GM12875 (cell line): ENCODE data around the gene EIF4G1.

ENCODE experiments used
- H3K4me3 ChIP-seq: one replicate; pipeline ENCODE4 v1.5.1; 2011; ENCODE audit warnings: low read depth, low read length, control low read depth
- TF ChIP-seq, protein P1 (sequence below): IDR thresholded peaks from 2 replicates; pipeline ENCODE4 v1.5.1; 2011; ENCODE audit warnings: low read depth, mild to moderate bottlenecking, control low read depth, inconsistent platforms, low read length, moderate library complexity, borderline replicate concordance; ENCODE audit not compliant: insufficient read depth

EIF4G1 gene

GRCh38 chr3:184368586-184369183 lies 54.3 kb downstream of the EIF4G1 start:
- TF ChIP-seq, protein P1, sequence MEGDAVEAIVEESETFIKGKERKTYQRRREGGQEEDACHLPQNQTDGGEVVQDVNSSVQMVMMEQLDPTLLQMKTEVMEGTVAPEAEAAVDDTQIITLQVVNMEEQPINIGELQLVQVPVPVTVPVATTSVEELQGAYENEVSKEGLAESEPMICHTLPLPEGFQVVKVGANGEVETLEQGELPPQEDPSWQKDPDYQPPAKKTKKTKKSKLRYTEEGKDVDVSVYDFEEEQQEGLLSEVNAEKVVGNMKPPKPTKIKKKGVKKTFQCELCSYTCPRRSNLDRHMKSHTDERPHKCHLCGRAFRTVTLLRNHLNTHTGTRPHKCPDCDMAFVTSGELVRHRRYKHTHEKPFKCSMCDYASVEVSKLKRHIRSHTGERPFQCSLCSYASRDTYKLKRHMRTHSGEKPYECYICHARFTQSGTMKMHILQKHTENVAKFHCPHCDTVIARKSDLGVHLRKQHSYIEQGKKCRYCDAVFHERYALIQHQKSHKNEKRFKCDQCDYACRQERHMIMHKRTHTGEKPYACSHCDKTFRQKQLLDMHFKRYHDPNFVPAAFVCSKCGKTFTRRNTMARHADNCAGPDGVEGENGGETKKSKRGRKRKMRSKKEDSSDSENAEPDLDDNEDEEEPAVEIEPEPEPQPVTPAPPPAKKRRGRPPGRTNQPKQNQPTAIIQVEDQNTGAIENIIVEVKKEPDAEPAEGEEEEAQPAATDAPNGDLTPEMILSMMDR, result no peak
- H3K4me3 ChIP-seq, result no peak overlapping the region

DNA sequence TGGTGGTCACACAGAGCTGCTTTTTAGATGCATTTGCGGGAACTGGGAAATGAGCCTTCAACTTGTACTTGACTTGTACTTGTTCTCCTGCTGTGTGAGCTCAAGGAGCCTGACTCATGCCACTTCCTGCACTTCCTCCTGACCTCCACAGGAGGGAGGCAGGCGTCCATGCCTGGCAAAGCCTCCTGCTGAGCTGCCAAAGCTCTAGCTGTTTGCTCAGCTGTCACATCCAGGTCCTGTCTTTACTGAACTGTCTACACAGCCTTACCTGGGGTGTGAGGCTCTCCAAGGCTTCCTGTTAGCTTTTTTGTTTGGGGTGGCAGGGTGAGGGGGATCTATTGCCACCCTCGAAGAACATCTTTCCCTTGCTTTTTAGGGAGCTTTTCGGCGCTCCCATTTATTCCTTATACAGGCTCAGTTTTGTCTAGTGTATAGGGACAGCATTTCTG lies 57.2 kb downstream of the EIF4G1 start:
- TF ChIP-seq, protein P1, result peak; percentile 89
- H3K4me3 ChIP-seq, result no peak overlapping the region

GRCh38 chr3:184372296-184372821 lies 58.0 kb downstream of the EIF4G1 start:
- TF ChIP-seq, protein P1, result no peak
- no peak overlapping the region for H3K4me3 ChIP-seq

DNA sequence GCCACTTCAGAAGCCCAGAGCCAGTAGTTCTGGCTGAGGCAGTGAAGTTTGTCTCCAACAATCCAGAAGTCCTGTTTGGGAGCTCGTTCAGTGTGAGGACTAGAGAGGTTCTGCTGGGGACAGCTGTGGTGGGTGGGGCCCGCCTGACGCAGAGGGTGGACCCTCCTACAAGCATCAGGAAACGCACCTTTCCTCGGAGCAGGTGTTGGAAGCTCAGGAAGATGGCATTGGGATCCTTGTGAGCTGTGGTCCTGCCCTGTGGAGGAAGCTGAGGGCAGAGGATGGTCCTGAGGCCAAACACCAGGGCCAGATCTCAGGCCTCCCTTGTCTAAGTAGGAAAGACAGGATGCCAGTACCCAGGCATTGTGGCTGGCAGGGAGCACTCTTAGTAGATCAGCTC lies 58.5 kb downstream of the EIF4G1 start:
- H3K4me3 ChIP-seq, result no peak overlapping the region
- TF ChIP-seq, protein P1, result no peak

GRCh38 chr3:184373422-184373821 lies 59.0 kb downstream of the EIF4G1 start:
- no peak overlapping the region for H3K4me3 ChIP-seq
- TF ChIP-seq, protein P1, result no peak

GRCh38 chr3:184375747-184376461 lies 61.5 kb downstream of the EIF4G1 start:
- TF ChIP-seq, protein P1, result no peak
- H3K4me3 ChIP-seq, result no peak overlapping the region

GRCh38 chr3:184377374-184377773 lies 63.0 kb downstream of the EIF4G1 start:
- no peak overlapping the region for H3K4me3 ChIP-seq
- TF ChIP-seq, protein P1, result no peak
